Naive thymus-derived CD8-positive, alpha-beta T cell (primary cell): Measurements from ENCODE around the gene RPS21. TPM values are rescaled to one million over a fixed set of nuclear protein-coding genes. Genes with fewer than 3 reads are reported as not detected.

Experiments used
- ATAC-seq, 2 donors: fragments of 150-1000 bp; cut with Tn5 transposase in 1 of 2; sonication (Bioruptor Pico), chemical (Tn5 transposase) in 1 of 2; 1 replicate in 1 of 2; 2 replicates in 1 of 2; pipeline ENCODE4 v1.10.0; 2021; ENCODE audit warnings: mild to moderate bottlenecking in 2 of 2, moderate library complexity in 2 of 2
- POLR2A ChIA-PET: fragments of 350-600 bp; sonication (Branson Sonifier 250); formaldehyde crosslinking; loops from one replicate; lab custom pipeline; 2021; ENCODE audit warnings: antibody characterized with exemption; lab: Charles Lee
- DNase-seq, 10 donors: peaks; one replicate each; pipeline versions ENCODE4 v3.0.0 to v3.0.0-alpha.2; 2020 to 2022
- H3K27ac Mint-ChIP-seq, 10 donors: one replicate each; pipeline ENCODE4 v1.8.0; 2020 to 2022; ENCODE audit warnings: mild to moderate bottlenecking in 10 of 10, mixed read lengths in 10 of 10, moderate library complexity in 4 of 10, inconsistent platforms in 1 of 10
- H3K27me3 Mint-ChIP-seq, 5 donors: one replicate each; pipeline ENCODE4 v1.8.0; 2021 to 2022; ENCODE audit warnings: mixed read lengths in 5 of 5
- H3K36me3 Mint-ChIP-seq, 3 donors: one replicate each; pipeline ENCODE4 v1.8.0; 2020 to 2022; ENCODE audit warnings: mixed read lengths in 3 of 3, mild to moderate bottlenecking in 2 of 3, inconsistent platforms in 1 of 3
- H3K4me1 Mint-ChIP-seq, 4 donors: one replicate each; pipeline ENCODE4 v1.8.0; 2021 to 2022; ENCODE audit warnings: mixed read lengths in 4 of 4
- H3K4me3 Mint-ChIP-seq, 10 donors: one replicate each; pipeline ENCODE4 v1.8.0; 2020 to 2022; ENCODE audit warnings: mild to moderate bottlenecking in 10 of 10, mixed read lengths in 10 of 10, moderate library complexity in 6 of 10, inconsistent platforms in 1 of 10
- H3K9me3 Mint-ChIP-seq, 9 donors: one replicate each; pipeline ENCODE4 v1.8.0; 2020 to 2022; ENCODE audit warnings: mixed read lengths in 9 of 9, mild to moderate bottlenecking in 3 of 9, inconsistent platforms in 1 of 9, moderate library complexity in 1 of 9
- polyA plus RNA-seq, 3 donors: library from polyadenylated mRNA; unstranded; fragments of 300-500 nt; fragmentation: Illumina TruSeq; gene quantifications; one replicate each; pipeline ENCODE4 v1.2.3, GENCODE V29; 2021
- total RNA-seq, 8 experiments: library from RNA in 2 of 8; stranded (reverse) in 2 of 8; gene quantifications; one replicate each; pipeline ENCODE4 v1.2.3 and lab custom pipeline; 2021 to 2026

RPS21 gene
- total and polyA plus RNA-seq, 5 experiments from 2014 or later = 3,205 to 3,803 (median 3,496) TPM

DNA sequence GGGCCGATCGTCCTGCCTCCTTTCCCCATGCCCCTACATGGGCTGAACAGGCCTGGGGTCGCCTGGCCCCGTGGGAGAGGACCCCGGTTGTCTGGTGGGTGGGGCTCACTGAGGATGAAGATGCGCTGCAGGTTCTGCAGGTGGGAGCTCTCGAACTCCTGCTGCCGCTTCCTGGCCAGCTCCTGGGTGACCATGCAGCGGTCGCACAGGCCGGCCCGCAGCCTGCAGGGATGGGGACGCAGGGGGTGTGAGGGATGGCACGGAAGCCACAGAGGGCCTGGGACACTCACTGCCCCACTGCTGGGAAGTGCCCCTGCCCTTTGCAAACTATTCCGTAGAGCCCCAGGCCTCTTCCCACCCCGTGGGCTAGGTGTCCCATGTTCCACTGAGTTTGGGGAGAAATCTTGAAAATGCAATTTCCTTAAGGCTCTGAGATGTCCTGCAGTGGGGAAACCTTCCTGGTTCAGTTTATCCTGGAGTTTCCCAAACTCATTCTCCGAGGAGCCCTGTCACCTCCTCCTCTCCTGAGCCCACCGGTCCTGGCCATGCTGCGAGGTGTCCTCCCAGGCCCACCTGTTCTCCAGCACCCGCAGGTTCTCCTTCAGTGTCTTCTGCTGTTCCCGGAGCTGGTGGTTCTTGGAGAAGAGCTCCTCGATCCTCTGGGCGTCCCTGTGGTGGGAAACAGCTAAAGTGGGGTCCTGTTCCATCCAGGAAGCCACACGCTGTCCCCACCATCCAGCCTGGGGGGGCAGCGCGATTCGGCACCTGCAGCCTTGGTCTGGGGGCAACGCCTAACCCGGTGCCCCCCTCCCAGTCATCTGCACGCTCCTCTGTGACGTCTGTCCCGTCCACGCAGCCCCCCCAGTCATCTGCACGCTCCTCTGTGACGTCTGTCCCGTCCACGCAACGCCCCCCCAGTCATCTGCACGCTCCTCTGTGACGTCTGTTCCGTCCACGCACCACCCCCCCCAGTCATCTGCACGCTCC is 30.0 kb downstream of the RPS21 start:
- H3K4me1 Mint-ChIP-seq = peaks cover 0 to 5% (median under 1%) of the 10 kb centered on the region in 4 donors
- H3K36me3 Mint-ChIP-seq = no peaks in the 10 kb centered on the region
- H3K27me3 Mint-ChIP-seq = peaks cover 0 to 1% (median 0%) of the 10 kb centered on the region in 5 donors
- no peaks in the 10 kb centered on the region for H3K9me3 Mint-ChIP-seq
- ATAC-seq = no peak
- no peak for DNase-seq
- H3K4me3 Mint-ChIP-seq = no peak overlapping the region
- H3K27ac Mint-ChIP-seq = no peak overlapping the region
- POLR2A ChIA-PET = no interaction called here

DNA sequence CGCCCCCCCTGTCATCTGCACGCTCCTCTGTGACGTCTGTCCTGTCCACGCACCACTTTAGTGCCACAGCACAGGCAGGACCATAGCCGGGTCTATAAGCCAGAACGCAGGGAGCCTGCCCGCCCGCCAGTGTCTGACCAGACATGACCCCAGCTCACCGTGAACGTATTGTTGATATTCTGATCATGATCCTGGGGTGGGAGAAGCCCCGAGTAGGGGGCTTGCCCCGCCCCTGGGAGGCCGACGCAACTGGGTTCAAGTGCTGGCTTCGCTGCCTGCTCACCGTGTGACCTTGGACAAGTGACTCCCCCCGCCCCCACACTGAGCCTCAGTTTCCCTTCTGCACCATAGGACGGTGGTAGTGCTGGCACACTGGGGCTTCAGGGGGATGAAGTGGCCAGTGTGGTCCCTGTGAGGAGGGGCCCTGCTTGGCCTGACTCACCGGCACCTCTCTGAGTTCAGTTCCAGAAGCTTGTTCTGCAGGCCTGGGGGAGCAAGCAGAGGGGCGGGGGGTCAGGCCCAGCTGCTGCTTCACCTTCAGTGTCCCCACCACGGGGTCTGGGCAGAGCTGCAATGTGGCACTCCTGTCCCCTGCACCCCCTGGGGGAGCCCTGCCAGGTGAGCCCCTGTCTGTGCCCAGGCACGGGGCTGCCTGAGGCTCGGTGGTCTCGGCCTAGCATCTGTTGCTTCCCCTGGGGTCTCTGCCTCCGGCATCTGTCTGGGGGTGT is 31.2 kb downstream of the RPS21 start:
- ATAC-seq (no peak), DNase-seq (no peak)
- H3K27me3 Mint-ChIP-seq = peaks cover 0 to 1% (median 0%) of the 10 kb centered on the region in 5 donors
- no peak overlapping the region for H3K4me3 Mint-ChIP-seq
- no peak overlapping the region for H3K27ac Mint-ChIP-seq
- H3K36me3 Mint-ChIP-seq = no peaks in the 10 kb centered on the region
- POLR2A ChIA-PET = no interaction called here
- peaks cover 0 to 5% (median under 1%) of the 10 kb centered on the region in 4 donors for H3K4me1 Mint-ChIP-seq
- no peaks in the 10 kb centered on the region for H3K9me3 Mint-ChIP-seq

DNA sequence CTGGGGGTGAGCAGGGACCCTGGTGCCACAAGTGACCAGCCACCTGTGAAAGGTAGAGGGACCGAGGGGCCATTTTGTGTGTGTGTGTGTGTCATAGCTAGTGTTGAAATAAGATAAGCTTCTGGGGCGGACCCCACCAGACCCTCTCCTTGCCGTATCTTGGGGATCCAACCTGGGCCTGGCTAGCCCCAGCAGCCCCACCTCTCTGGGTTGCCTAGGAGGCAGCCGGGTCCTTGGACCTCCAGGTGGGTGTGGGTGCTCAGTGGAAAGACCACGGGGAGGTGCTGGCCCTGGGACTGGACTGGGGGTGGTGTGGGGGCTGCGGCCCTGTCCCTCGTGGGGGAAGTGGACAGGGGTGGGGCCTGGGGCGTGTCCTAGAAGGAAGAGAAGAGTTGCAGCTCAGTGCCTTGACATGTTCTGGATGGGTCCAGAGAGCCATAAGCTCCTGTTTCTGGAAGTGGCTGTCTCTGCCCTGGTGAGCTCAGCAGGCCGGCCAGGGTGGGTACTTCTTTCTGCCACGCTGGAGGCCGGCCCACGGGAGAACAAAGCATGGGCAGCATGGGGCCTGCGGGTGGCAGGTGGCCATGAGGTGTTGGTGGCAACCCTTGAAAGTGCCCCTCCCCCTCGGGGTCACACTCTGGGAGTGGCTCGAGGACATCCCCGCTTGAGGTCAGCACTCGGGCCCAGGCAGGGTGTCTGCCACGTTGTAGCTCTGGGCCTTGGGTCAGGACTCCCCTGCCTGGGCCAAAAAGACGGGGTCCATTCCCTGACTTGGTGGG is 32.0 kb downstream of the RPS21 start:
- Mint-ChIP-seq H3K9me3 (no peaks in the 10 kb centered on the region), H3K4me3 (no peak overlapping the region), H3K36me3 (no peaks in the 10 kb centered on the region), H3K4me1 (peaks cover 0 to 5% (median under 1%) of the 10 kb centered on the region in 4 donors), H3K27me3 (peaks cover 0 to 2% (median 0%) of the 10 kb centered on the region in 5 donors), H3K27ac (no peak overlapping the region)
- ATAC-seq (no peak), DNase-seq (no peak)
- POLR2A ChIA-PET = no interaction called here

DNA sequence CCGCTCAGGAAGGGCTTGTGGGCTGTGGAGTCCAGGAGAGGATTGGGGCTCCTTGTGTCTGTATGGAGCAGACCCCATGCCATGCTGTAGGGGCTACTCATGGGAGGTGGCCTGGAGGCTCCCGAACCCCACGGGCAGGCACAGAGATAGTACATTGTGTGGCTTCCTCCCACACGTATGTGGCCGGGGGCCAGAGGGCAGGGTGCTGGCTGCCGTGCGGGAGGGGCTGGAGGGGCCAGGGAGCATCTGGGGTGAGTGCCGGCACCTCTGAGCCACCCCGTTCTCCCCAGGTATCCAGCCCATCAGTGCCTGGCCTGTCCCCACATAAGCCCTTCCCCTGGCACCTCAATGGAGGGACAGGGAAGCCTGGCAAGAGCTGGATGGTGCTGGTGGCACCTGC is 32.9 kb downstream of the RPS21 start:
- no peaks in the 10 kb centered on the region for H3K36me3 Mint-ChIP-seq
- no peak overlapping the region for H3K4me3 Mint-ChIP-seq
- H3K9me3 Mint-ChIP-seq = no peaks in the 10 kb centered on the region
- H3K4me1 Mint-ChIP-seq = peaks cover 0 to 5% (median under 1%) of the 10 kb centered on the region in 4 donors
- DNase-seq = no peak
- peaks cover 0 to 5% (median 0%) of the 10 kb centered on the region in 5 donors for H3K27me3 Mint-ChIP-seq
- POLR2A ChIA-PET = no interaction called here
- ATAC-seq = no peak
- H3K27ac Mint-ChIP-seq = peak overlapping the region in 1 of 10 donors; percentile 59

DNA sequence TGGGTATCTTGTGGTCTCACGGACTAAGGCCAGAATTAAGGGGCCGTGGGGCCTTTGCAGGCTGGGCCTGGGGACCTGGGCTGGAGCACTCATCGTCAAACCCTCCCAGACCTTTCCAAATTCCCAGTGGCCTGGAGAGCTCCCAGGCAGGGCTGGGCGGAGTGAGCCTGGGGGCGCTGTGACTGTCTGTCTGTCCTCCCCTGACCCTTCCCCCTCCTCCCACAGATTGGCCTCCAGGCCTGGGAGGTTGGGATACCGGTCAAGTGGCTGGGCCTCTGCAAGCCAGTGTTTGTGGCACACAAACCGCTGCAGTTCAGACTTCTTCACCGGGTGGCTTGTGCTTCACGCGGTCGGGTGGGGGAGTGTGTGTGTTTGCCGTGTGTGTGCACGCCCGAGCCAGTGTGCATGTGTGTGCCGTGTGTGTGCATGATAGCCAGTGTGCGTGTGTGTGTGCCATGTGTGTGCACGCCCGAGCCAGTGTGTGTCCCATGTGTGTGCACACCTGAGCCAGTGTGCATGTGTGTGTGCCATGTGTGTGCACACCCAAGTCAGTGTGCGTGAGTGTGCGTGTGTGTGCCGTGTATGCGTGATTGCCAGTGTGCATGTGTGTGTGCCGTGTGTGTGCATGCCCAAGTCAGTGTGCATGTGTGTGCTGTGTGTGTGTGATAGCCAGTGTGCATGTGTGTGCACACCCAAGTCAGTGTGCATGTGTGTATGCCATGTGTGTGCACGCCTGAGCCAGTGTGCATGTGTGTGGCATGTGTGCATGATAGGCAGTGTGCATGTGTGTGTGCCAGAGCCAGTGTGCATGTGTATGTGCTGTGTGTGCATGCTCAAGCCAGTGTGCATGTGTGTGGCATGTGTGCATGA is 34.2 kb downstream of the RPS21 start:
- POLR2A ChIA-PET = no interaction called here
- Mint-ChIP-seq H3K9me3 (no peaks in the 10 kb centered on the region), H3K36me3 (no peaks in the 10 kb centered on the region), H3K27me3 (peaks cover 0 to 11% (median 0%) of the 10 kb centered on the region in 5 donors), H3K4me3 (no peak overlapping the region), H3K4me1 (peaks cover 0 to 5% (median under 1%) of the 10 kb centered on the region in 4 donors), H3K27ac (no peak overlapping the region)
- no peak for ATAC-seq
- no peak for DNase-seq

DNA sequence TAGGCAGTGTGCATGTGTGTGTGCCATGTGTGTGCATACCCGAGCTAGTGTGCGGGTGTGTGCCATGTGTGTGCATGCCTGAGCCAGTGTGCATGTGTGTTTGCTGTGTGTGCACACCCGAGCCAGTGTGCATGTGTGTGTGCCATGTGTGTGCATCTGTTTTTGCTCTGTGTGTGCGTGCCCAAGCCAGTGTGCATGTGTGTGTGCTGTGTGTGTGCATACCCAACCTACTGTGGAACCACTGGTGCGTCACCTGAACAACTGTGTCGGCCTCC is 34.8 kb downstream of the RPS21 start:
- H3K9me3 Mint-ChIP-seq = no peaks in the 10 kb centered on the region
- DNase-seq (no peak), ATAC-seq (no peak)
- no peaks in the 10 kb centered on the region for H3K36me3 Mint-ChIP-seq
- H3K4me1 Mint-ChIP-seq = peaks cover 0 to 5% (median under 1%) of the 10 kb centered on the region in 4 donors
- H3K27me3 Mint-ChIP-seq = peaks cover 0 to 11% (median 0%) of the 10 kb centered on the region in 5 donors
- H3K4me3 Mint-ChIP-seq = no peak overlapping the region
- POLR2A ChIA-PET = no interaction called here
- H3K27ac Mint-ChIP-seq = no peak overlapping the region

DNA sequence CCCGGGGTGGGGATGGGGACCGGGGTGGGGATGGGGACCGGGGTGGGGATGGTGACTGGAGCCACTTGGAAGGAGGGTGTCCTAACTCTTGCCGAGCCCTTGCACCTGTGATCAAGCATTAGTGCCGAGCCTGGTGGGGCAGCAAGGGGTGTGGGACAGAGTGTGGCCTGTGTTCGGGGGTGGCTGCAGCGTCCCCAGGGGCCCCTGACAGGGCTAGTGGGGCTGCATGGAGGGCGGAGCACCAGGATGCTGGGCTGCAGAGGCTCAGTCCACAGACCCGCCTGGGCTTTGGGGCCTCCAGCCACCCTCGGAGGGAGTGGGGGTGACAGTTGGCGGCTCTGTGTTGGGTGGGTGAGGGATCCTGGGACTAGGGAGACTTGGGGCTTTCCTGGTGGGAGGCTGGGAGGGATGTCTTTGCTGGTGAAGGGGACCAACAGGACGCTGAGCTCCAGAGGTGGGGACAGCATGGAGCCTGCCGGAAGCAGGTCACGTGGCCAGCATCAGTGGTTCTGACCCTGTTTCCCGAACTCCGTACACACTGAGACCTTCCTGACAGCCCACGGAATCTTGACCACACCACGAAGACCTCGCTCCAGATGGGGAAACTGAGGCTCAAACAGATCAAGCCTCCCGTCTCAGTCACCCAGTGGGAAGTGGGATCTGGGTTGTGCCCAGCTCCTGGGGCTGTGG is 35.9 kb downstream of the RPS21 start:
- Mint-ChIP-seq H3K4me1 (peaks cover 0 to 5% (median under 1%) of the 10 kb centered on the region in 4 donors), H3K9me3 (no peaks in the 10 kb centered on the region), H3K36me3 (no peaks in the 10 kb centered on the region), H3K27ac (no peak overlapping the region), H3K27me3 (peaks cover 0 to 11% (median 0%) of the 10 kb centered on the region in 5 donors), H3K4me3 (no peak overlapping the region)
- no peak for DNase-seq
- POLR2A ChIA-PET = no interaction called here
- no peak for ATAC-seq

DNA sequence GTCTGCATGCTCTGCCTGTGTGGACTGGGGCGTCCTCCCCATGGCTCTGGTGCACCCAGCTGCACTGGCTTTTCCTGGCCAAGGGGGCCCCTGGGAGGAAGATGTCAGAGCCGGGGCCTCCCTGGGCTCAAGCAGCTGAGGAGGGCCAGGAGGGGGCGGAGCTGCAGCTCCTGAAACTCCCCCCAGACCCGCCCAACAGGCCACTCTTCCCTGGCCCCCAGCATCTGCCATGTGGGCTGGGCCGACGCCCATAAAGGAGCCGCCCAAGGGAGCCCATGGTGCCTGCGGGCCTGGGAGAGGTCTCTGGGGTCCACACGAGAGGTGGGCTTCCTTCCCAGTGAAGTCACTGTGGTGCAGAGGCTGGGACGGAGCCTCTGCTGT is 36.4 kb downstream of the RPS21 start:
- no peak overlapping the region for H3K27ac Mint-ChIP-seq
- peaks cover 0 to 11% (median 0%) of the 10 kb centered on the region in 5 donors for H3K27me3 Mint-ChIP-seq
- POLR2A ChIA-PET = no interaction called here
- H3K4me3 Mint-ChIP-seq = no peak overlapping the region
- H3K9me3 Mint-ChIP-seq = no peaks in the 10 kb centered on the region
- DNase-seq (no peak), ATAC-seq (no peak)
- no peaks in the 10 kb centered on the region for H3K36me3 Mint-ChIP-seq
- H3K4me1 Mint-ChIP-seq = peaks cover 0 to 5% (median under 1%) of the 10 kb centered on the region in 4 donors

DNA sequence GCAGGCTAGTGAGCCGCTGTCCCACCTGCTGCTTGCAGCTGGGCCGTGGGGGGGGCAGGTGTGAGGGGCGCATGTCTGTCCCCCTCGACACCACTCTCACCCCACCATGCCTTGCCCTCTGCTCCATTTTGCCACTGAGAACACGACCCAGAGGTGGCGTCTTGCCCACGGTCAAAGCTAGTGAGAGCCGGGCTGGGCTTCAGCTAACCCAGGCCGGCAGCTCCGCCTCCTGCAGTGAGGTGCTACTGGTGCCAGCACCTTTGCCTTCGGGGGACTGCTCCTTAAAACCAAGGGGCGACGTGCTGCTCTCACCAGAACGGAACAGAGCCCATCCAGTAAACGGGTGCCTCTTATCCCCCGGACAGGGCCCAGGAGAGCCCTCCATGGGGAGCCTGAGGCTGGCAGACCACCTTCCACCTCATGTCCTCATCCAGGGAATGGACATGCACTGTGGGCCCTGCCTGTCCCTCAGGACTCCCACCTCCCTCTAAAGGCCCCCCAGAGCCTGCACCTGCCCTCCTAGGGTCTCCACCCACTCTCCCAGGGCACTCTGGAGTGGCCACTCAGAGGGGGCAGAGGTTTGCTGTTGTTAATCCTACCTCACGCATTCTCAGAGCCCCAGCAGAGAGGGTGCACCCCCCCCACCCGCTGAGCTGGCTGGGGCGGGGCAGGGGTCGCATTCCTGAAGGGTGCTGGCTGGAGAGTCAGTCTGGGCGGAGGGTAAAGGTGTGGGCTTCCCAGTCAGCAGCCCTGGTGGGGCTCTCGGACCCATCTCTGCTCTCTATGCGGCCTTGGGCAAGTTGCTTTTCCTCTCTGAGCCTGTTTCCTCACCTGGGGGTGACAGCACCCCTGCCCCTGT is 37.6 kb downstream of the RPS21 start:
- ATAC-seq (no peak), DNase-seq (no peak)
- Mint-ChIP-seq H3K4me1 (peaks cover 0 to 5% (median under 1%) of the 10 kb centered on the region in 4 donors), H3K27me3 (peaks cover 0 to 16% (median 2%) of the 10 kb centered on the region in 5 donors), H3K27ac (no peak overlapping the region), H3K36me3 (no peaks in the 10 kb centered on the region), H3K9me3 (no peaks in the 10 kb centered on the region), H3K4me3 (no peak overlapping the region)
- POLR2A ChIA-PET = no interaction called here

DNA sequence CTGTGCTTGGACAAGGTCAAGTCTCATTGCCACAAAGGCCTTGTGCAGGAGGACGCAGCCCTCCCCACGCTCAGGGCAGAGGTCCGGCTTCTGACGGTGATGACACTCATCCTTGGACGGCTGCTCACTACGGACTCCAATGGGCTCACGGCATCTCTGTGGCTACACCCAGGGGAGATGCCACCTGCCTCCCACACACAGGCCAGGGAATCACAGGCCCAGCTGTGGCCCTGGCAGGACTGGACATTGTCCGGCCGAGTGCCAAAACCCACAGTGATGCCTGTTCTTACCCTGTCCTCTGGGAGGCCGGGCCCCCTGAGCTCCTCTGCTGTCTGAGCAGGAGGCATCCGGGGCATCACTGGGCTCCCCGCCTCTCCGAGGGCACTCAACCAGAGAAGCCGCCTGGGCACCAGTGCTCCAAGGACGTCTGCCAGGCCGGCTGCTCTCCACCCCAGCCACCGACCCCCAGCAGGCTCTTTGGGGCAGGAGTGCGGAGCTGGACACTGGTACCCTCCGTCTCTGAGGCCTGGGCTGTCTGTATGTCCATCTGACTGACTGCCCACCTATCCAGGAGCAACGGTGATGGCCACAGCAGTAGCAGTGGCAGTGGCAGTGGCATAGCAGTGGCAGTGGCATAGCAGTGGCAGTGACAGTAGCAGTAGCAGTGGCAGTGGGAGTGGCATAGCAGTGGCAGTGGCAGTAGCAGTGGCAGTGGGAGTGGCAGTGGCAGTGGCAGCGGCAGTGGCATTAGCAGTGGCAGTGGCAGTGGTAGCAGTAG is 38.6 kb downstream of the RPS21 start:
- peaks cover 0 to 2% (median under 1%) of the 10 kb centered on the region in 4 donors for H3K4me1 Mint-ChIP-seq
- no peak overlapping the region for H3K27ac Mint-ChIP-seq
- DNase-seq = no peak
- peaks cover 0 to 17% (median 2%) of the 10 kb centered on the region in 5 donors for H3K27me3 Mint-ChIP-seq
- POLR2A ChIA-PET = no interaction called here
- no peak for ATAC-seq
- no peaks in the 10 kb centered on the region for H3K9me3 Mint-ChIP-seq
- no peaks in the 10 kb centered on the region for H3K36me3 Mint-ChIP-seq
- no peak overlapping the region for H3K4me3 Mint-ChIP-seq
